HG03432 (cell line): ENCODE results near the gene PIGU.

Experiments
- ATAC-seq: cut with Tn5 transposase; IDR thresholded peaks from one replicate; pipeline ENCODE4 v1.9.1; 2021; ENCODE audit warnings: mild to moderate bottlenecking, moderate library complexity; ENCODE audit not compliant: unreplicated experiment

The PIGU gene

DNA sequence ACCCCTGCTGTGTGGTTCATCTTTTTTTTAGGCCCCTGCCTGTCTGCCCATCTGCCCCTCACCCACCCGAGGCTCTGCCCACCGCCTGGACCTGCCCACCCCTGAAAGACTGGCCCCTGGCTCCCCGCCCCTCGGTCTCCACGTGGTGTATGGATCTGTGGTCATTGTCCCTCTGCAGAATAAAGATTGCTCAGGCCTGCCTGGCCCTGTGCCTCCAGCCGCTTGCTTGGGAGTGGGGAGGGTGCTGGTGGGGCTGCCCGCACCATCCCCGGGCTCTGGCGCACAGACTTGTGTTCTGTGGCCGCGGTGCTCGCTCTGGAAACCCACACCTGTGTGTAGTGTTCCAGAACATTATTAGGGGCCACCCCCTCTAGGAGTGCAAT, 116.8 kb downstream of the PIGU start:
- ATAC-seq: no peak

GRCh38 chr20:34559311-34560140, 117.4 kb downstream of the PIGU start:
- no peak for ATAC-seq

DNA sequence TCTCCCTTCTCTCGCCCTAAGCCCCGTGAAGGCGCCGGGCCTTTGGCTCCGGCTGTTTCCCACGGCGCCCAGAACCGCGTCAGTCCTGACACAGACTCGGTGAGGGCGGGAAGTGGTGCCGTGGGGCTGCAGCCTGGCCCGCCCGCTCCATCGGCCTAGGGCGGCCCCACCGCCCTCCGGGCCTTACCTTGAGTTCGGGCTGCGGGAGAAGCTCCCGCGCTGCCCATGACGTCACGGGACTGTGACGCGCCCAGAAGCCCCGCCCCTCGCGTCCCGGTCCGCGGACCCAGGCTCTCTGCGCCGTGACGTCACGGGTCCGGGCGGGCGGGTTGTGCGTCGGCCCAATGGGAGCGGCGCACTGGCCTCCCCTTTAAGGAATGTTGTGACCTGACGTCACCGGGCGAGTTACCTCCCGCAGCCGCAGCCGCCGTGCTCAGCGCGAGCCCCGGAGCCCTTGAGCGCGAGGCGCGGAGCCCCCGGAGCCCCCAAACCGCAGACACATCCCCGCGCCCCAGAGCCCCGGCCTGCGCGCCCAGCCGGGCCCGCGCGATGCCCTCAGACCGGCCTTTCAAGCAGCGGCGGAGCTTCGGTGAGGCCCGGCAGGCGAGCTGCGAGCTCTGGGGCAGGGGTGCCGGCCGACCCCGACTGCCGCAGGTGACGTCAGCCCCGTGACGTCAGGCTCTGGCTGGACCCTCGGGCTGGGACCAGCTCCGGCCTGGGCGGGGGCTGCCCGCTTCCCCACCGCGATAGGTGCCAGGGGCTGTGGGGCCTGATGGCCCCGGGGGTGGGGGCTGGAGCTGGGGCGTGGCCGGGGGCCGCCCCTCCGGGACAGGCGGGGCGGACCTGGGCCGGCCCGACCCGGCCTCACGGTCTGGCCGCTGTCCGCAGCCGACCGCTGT, 118.3 kb downstream of the PIGU start, which contains the start of gene MAP1LC3A:
TSS of gene MAP1LC3A (plus strand) at position 399 of the 899 bp plus-strand sequence. CDS start at position 550, 151 bp downstream.
- ATAC-seq: peak; percentile 69

- ATAC-seq: no peak
These were observed 119.0 kb downstream of the PIGU start for GRCh38 chr20:34557936-34558319.

GRCh38 chr20:34553366-34553867, 123.5 kb downstream of the PIGU start:
- ATAC-seq: no peak

DNA sequence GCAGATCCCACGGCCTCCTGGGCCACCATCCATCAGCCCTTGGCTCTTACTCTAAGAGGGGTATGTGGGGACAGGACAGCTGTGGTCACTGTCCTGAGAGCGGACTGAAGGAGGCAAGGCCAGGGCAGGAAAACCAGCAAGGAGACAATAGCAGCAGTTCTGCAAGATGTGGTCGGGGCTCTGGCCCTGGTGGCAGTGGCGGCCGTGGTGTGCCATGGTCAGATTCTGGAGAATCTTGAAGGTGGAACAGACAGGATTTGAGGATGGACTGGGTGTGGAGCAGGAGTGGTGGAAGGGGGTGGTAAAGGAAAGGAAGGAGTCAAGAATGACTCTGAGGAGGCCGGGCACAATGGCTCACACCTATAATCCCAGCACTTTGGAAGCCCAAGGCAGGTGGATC, 124.3 kb downstream of the PIGU start:
- ATAC-seq: no peak

GRCh38 chr20:34549929-34550305, 127.0 kb downstream of the PIGU start:
- ATAC-seq: no peak

GRCh38 chr20:34549291-34549928, 127.5 kb downstream of the PIGU start:
- ATAC-seq: no peak

- no peak for ATAC-seq
These were observed 128.9 kb downstream of the PIGU start for GRCh38 chr20:34547844-34548613.

DNA sequence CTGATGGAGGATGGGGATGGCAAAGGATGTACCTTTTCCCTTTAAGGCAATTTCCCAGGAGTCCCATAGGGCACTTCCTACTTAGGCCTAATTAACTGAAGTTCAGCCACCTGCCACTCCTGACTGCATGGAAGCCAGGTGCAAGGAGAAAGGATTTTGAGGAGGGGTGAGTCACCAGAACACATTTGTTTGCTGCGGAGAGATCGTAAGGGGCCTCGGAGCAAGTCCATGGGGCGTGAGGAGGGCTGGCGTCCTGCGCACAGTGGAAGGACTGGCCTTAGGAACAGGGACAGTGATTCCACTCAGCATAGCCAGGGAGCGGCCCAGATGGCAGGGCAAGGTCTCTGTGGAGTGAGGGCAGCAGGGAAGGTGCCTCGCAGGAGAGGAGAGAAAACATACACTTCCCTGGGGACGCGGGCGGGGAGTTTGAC, 130.1 kb downstream of the PIGU start:
- no peak for ATAC-seq

DNA sequence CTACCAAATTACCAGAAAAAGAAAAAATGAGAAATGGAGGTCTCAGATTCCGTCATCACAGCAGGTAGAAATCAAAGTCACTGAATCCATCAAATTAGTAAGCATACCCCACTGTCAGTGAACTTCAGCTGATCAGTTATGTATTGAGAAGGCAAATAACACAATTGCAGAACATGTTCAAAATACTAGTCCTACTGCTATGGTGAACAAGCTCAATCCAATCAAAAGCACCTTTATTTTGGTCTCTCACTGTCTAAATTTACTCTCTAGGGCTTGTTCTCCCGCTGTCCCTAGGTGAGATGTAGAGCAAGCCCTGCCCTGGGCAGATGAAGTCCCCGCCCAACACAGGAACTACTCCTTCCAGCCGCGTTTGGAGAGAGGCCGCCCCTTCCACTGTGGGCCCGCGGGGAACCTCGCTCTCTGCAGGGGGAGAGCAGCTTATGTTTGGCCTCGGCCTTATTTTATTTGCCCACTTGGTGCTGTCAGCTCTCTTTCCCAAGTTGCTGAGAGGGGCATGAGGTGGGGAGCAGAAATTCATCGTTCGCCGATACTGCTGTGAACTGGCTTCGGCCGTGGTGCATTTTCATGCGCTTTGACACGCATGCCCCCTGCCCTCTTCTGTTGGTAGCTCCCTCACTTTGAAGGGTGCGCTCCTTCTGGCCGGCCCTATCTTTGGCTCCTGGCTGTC, 132.6 kb downstream of the PIGU start:
- ATAC-seq: no peak

DNA sequence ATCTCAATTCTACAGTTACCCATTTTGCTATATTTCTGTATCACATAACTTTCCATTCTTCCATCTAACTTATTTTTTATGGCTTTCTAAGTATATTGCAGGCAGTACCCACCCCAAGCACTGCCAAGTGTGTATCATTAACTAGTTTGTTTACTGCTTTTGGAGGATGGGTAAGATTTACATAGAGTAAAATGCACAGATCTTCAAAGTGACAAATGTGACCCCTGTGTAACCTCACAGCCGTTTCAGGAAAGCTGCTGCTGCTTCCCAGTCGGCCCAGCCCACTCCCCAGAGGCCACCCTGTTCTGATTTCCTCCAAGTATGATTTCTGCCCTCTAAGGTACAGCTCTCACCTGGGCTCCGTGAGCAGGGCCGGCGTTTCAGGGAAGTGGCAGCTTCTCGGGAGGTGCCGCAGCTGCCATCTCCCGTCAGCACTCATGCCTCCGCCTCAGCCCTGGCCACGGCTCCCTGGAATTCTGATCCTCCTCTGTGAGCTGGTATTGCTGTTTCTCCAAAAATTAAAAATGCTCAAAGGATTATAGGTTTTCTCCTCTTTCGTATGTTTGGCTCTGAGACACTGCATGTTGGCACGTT, 133.3 kb downstream of the PIGU start:
- no peak for ATAC-seq

DNA sequence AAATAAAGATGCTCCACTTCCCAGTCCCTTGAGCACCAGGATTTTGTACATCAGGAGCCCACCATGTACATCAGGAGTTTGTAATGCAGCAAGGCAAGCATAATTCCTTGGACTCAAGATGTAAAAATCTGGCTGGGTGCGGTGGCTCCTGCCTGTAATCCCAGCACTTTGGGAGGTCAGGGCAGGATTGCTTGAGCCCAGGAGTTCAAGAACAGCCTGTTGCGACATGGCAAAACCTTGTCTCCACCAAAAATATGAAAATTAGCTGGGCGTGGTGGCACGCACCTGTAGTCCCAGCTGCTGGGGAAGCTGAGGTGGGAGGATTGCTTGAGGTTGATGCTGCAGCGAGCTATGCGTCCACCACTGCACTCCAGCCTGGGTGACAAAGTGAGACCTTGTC, 134.5 kb downstream of the PIGU start:
- no peak for ATAC-seq

- no peak for ATAC-seq
These were observed 135.0 kb downstream of the PIGU start for GRCh38 chr20:34541917-34542316.

GRCh38 chr20:34541264-34541901, 135.5 kb downstream of the PIGU start:
- ATAC-seq: no peak

DNA sequence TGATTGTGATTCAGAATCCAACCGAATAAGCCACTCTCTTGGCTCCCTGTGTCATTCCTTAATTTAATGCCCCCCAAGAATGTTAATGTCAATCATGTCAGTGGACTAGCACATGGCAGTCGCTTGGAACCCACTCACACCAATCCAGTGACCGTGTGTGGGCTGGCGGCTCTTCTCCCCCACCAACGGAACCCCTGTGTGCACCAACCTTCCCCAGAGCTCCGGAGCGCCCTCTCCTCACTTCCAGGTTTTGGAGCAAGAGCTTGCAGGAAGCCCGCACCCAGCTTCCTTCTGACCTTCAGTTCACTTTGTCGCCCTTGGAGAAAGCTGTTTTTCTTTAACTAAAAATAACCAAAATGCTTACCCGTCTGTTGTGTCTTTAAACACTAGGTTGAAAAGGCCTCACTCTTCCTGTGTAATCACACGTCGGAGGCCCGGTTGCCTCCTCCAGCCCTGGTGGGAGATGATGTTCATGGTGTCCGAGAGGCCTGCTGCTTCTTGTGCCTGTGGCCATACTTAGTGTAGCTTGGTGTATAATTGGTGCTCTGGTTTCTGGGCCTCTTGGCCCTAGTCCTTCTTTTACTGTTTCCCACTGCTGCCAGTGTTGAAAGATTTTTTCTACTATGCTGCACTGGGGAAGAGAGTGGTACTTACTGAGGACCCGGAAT, 136.2 kb downstream of the PIGU start:
- ATAC-seq: no peak

- no peak for ATAC-seq
These were observed 137.1 kb downstream of the PIGU start for GRCh38 chr20:34539756-34540155.

GRCh38 chr20:34538671-34539123, 138.2 kb downstream of the PIGU start:
- no peak for ATAC-seq
